Erythroblast (primary cell): ENCODE data around the gene SLC19A1.

Experiments
- GATA1 ChIP-seq: IDR thresholded peaks from 2 replicates; pipeline ENCODE4 v1.6.1; 2011; ENCODE audit warnings: low read depth, mild to moderate bottlenecking, control low read depth, low read length, moderate library complexity
- POLR2A ChIP-seq: IDR thresholded peaks from 2 replicates; pipeline ENCODE4 v1.6.1; 2011; ENCODE audit warnings: mild to moderate bottlenecking, low read length

DNA sequence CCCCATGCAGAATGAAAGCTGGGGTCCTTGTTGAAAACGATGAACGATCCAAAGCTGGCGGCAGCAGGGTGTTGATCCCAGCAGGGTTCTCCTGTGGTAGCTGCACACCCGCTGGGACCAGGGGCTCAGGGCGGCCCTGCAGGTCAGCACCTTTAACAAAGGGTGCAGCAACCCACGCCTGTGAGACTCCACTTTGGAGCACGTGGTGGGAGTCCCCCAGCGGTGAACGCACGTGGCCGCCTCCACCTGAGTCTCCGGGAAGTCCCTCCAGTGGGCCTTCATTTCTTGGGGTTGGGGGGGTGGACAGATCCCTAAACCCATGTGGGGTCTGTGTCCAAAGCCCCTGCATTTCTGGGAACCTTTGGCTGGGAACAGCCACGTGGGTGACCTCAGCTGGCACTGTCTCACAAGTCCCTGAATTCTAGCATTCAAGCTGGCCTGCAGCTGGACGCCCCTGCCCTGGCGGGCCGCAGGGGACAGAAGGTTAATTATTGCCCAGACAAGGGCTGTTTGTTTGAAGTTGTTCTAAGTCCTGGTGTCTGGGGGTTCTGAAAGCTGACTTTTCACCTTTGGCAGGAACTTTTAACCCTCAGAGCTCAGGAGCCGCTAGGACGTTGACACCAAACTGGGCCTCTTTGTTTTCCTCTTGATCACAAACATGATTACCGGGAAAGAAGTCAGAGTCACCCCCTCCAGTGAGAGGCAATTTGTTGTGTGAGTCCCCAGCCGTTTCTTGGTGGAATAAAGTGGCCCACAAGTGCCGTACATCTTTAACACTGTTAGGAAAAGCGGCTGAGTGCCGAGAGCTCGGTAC lies 72.8 kb downstream of the SLC19A1 start:
- no peak for TF ChIP-seq POLR2A
- TF ChIP-seq GATA1, result no peak
